ENCODE data around the gene BRIP1. TPM values are rescaled to one million over a fixed set of nuclear protein-coding genes. Genes with fewer than 3 reads are reported as not detected.

The BRIP1 gene
- total RNA-seq, 1 experiment from 2014 or later: 20.2 TPM

- Histone ChIP-seq H3K9ac (ENCODE audit: extremely low read depth, insufficient read length, low read length) (no peak overlapping the region), H3K79me2 (ENCODE audit: insufficient read depth, low read length) (no peaks in the 10 kb centered on the region), H4K8ac (replicated peaks; ENCODE audit: insufficient read length, low read depth, low read length) (no peak overlapping the region), H3K79me1 (ENCODE audit: insufficient read depth, low read depth, low read length, poor library complexity, severe bottlenecking) (no peaks in the 10 kb centered on the region), H4K5ac (ENCODE audit: insufficient read length, low read depth, low read length) (no peak overlapping the region), H2AFZ (ENCODE audit: low read length) (no peak overlapping the region), H3K9me3 (ENCODE audit: control insufficient read depth, low read depth, low read length) (no peaks in the 10 kb centered on the region), H3K18ac (ENCODE audit: insufficient read length, low read depth, low read length) (no peak overlapping the region), H2BK15ac (ENCODE audit: low read depth, low read length) (no peak overlapping the region), H3K27ac (ENCODE audit: insufficient read length, low read depth, low read length) (no peak overlapping the region), H2BK120ac (ENCODE audit: low read depth, low read length, poor library complexity, severe bottlenecking) (no peak overlapping the region), H3K56ac (ENCODE audit: insufficient read length, low read depth, low read length) (no peak overlapping the region), H4K91ac (ENCODE audit: insufficient read length, low read depth, low read length) (no peak overlapping the region), H3K4ac (ENCODE audit: low read depth, low read length) (no peak overlapping the region), H4K20me1 (ENCODE audit: control insufficient read depth, insufficient read depth, insufficient read length) (no peaks in the 10 kb centered on the region), H2AK5ac (ENCODE audit: insufficient read length, low read length) (no peak overlapping the region), H3K4me2 (ENCODE audit: insufficient read depth, insufficient read length, low read length) (no peak overlapping the region), H3T11ph (ENCODE audit: low read length) (no peak overlapping the region), H3K14ac (ENCODE audit: insufficient read depth, low read length) (no peak overlapping the region), H2BK12ac (ENCODE audit: insufficient read length, low read depth, low read length) (no peak overlapping the region), H3K27me3 (ENCODE audit: insufficient read depth, low read length) (no peaks in the 10 kb centered on the region), H3K4me1 (ENCODE audit: insufficient read depth, low read length) (no peaks in the 10 kb centered on the region), H3K23ac (ENCODE audit: insufficient read length, low read depth, low read length) (no peak overlapping the region), H2BK20ac (ENCODE audit: low read depth, low read length, poor library complexity, severe bottlenecking) (no peak overlapping the region), H2BK5ac (ENCODE audit: insufficient read length, low read length) (no peak overlapping the region), H3K23me2 (ENCODE audit: insufficient read length, low read depth, low read length, poor library complexity, severe bottlenecking) (no peaks in the 10 kb centered on the region)
- WGBS (ENCODE audit: extremely low coverage, insufficient read length, low lambda C conversion rate): no CpG with 5 or more reads among the region's 2 CpGs
- Mint-ChIP-seq H3K4me3 (no peak overlapping the region), H3K27me3 (ENCODE audit: low read depth) (no peaks in the 10 kb centered on the region), H3K9me3 (no peaks in the 10 kb centered on the region), H3K4me1 (no peaks in the 10 kb centered on the region), H3K36me3 (ENCODE audit: insufficient read depth in 1 of 3, low read depth in 3 of 3) (peaks cover 0 to 22% (median 13%) of the 10 kb centered on the region in 3 experiments; a peak in 4 of 7 replicates), H3K27ac (no peak overlapping the region)
- no peak for DNase-seq
- no peak for TF ChIP-seq CTCF (conservative IDR thresholded peaks at IDR 0.05)
Measured at GRCh38 chr17:61726977-61727376, 136.4 kb downstream of the BRIP1 start.
